H1 (cell line): ENCODE measurements around the gene USH2A. TPM values are rescaled to one million over a fixed set of nuclear protein-coding genes. Genes with fewer than 3 reads are reported as not detected.

Source experiments
- CTCF ChIA-PET: fragments of 300-600 bp; sonication (Branson Sonifier 250); formaldehyde crosslinking; loops from one replicate; lab custom pipeline; 2021; ENCODE audit not compliant: partially characterized antibody; lab: Charles Lee
- POLR2A ChIA-PET: fragments of 300-600 bp; sonication (Branson Sonifier 250); formaldehyde crosslinking; loops from one replicate; lab custom pipeline; 2021; ENCODE audit warnings: inconsistent platforms; ENCODE audit not compliant: partially characterized antibody; lab: Charles Lee
- DNase-seq, 2 experiments: peaks; one replicate each; pipeline versions ENCODE4 v3.0.0 to v3.0.0-alpha.2; 2010 to 2022; ENCODE audit warnings: low spot score in 2 of 2, low read depth in 1 of 2, mixed read lengths in 1 of 2
- FAIRE-seq: peaks from 2 replicates; lab custom pipeline; 2011; peaks lifted over from hg19 to GRCh38; lab: Jason Lieb, UNC
- H2AFZ ChIP-seq: 2 replicates; pipeline ENCODE4 v1.8.1; 2012; ENCODE audit warnings: low read length, inconsistent platforms
- H2AK5ac ChIP-seq: 2 replicates; pipeline ENCODE4 v1.6.1; 2013; ENCODE audit warnings: low read depth, low read length
- H2BK120ac ChIP-seq: replicated peaks from 2 replicates; pipeline ENCODE3; 2013; ENCODE audit warnings: low read depth, low read length, inconsistent platforms
- H2BK12ac ChIP-seq: 2 replicates; pipeline ENCODE4 v1.6.1; 2013; ENCODE audit warnings: low read depth, low read length
- H2BK15ac ChIP-seq: 2 replicates; pipeline ENCODE4 v1.6.1; 2013; ENCODE audit warnings: low read length
- H2BK20ac ChIP-seq: 2 replicates; pipeline ENCODE4 v1.6.1; 2013; ENCODE audit warnings: low read length
- H2BK5ac ChIP-seq: 2 replicates; pipeline ENCODE4 v1.6.1; 2013; ENCODE audit warnings: low read depth, low read length
- H3K14ac ChIP-seq: 2 replicates; pipeline ENCODE4 v1.6.1; 2013; ENCODE audit warnings: inconsistent platforms; ENCODE audit not compliant: insufficient read length
- H3K18ac ChIP-seq: 2 replicates; pipeline ENCODE4 v1.6.1; 2013; ENCODE audit warnings: low read length; ENCODE audit errors: extremely low read depth
- H3K23ac ChIP-seq: 2 replicates; pipeline ENCODE4 v1.6.1; 2013; ENCODE audit warnings: inconsistent platforms; ENCODE audit not compliant: insufficient read length
- H3K23me2 ChIP-seq: 2 replicates; pipeline ENCODE4 v1.6.1; 2013; ENCODE audit warnings: low read depth, low read length
- H3K27ac ChIP-seq: 2 replicates; pipeline ENCODE4 v1.6.1; 2011; ENCODE audit warnings: low read depth, low read length, inconsistent platforms
- H3K27me3 ChIP-seq, 4 experiments: replicated peaks in 1 of 4; 1 replicate in 1 of 4; 2 replicates in 3 of 4; pipeline versions ENCODE4 v1.6.1 to v1.8.1; 2011 to 2013; ENCODE audit warnings: low read length in 3 of 4, mild to moderate bottlenecking in 3 of 4, inconsistent platforms in 2 of 4, mixed read lengths in 2 of 4, moderate library complexity in 1 of 4; ENCODE audit not compliant: control insufficient read depth in 3 of 4, insufficient read depth in 3 of 4; ENCODE audit errors: extremely low read depth in 1 of 4
- H3K36me3 ChIP-seq, 4 experiments: 2 replicates each; pipeline versions ENCODE4 v1.6.1 to v1.8.1; 2011 to 2013; ENCODE audit warnings: mild to moderate bottlenecking in 4 of 4, low read length in 3 of 4, moderate library complexity in 2 of 4, control low read depth in 1 of 4, inconsistent platforms in 1 of 4; ENCODE audit not compliant: insufficient read depth in 4 of 4, control insufficient read depth in 2 of 4
- H3K4ac ChIP-seq: replicated peaks from 2 replicates; pipeline ENCODE3; 2013; ENCODE audit warnings: low read length, low read depth, mixed read lengths, inconsistent platforms; ENCODE audit not compliant: insufficient read length
- H3K4me1 ChIP-seq, 4 experiments: replicated peaks in 1 of 4; 1 replicate in 1 of 4; 2 replicates in 3 of 4; pipeline versions ENCODE4 v1.6.1 to v1.8.1; 2011 to 2013; ENCODE audit warnings: low read length in 3 of 4, inconsistent platforms in 2 of 4, mixed read lengths in 1 of 4; ENCODE audit not compliant: insufficient read depth in 4 of 4, control insufficient read depth in 3 of 4
- H3K4me2 ChIP-seq, 2 experiments: 2 replicates each; pipeline versions ENCODE4 v1.6.1 to v1.8.1; 2011 to 2013; ENCODE audit warnings: low read depth in 2 of 2, low read length in 2 of 2, control low read depth in 1 of 2, inconsistent platforms in 1 of 2, mild to moderate bottlenecking in 1 of 2; ENCODE audit not compliant: insufficient read depth in 1 of 2
- H3K4me3 ChIP-seq, 4 experiments: fragments of 200-600, 300-600 bp in 1 of 4; sonication (generic), shearing (Covaris generic), sonication (Bioruptor Twin) in 1 of 4; 2 replicates each; pipeline versions ENCODE4 v1.5.1 to v1.8.1; 2011 to 2016; ENCODE audit warnings: low read length in 4 of 4, low read depth in 3 of 4, control low read depth in 2 of 4, inconsistent platforms in 2 of 4, mild to moderate bottlenecking in 2 of 4, mixed read lengths in 1 of 4, moderate library complexity in 1 of 4; ENCODE audit not compliant: insufficient read depth in 2 of 4; ENCODE audit errors: extremely low read depth in 1 of 4
- H3K56ac ChIP-seq: replicated peaks from 2 replicates; pipeline ENCODE3; 2013; ENCODE audit warnings: low read depth, mild to moderate bottlenecking, mixed read lengths, low read length, inconsistent platforms; ENCODE audit not compliant: insufficient read length
- H3K79me1 ChIP-seq: 2 replicates; pipeline ENCODE4 v1.6.1; 2013; ENCODE audit warnings: low read depth, low read length, control low read depth
- H3K79me2 ChIP-seq, 2 experiments: 2 replicates each; pipeline versions ENCODE4 v1.6.1 to v1.8.1; 2012 to 2013; ENCODE audit warnings: low read length in 2 of 2, mild to moderate bottlenecking in 2 of 2, inconsistent platforms in 1 of 2; ENCODE audit not compliant: insufficient read depth in 2 of 2, control insufficient read depth in 1 of 2
- H3K9ac ChIP-seq, 4 experiments: replicated peaks in 1 of 4; 1 replicate in 1 of 4; 2 replicates in 3 of 4; pipeline versions ENCODE4 v1.6.1 to v1.8.1; 2011 to 2013; ENCODE audit warnings: low read depth in 3 of 4, low read length in 3 of 4, control low read depth in 2 of 4, mild to moderate bottlenecking in 2 of 4, moderate library complexity in 2 of 4, inconsistent platforms in 1 of 4; ENCODE audit errors: extremely low read depth in 1 of 4
- H3K9me3 ChIP-seq, 2 experiments: 2 replicates each; pipeline versions ENCODE4 v1.6.1 to v1.8.1; 2012 to 2013; ENCODE audit warnings: mild to moderate bottlenecking in 2 of 2, moderate library complexity in 2 of 2, control low read depth in 1 of 2, inconsistent platforms in 1 of 2, low read depth in 1 of 2, low read length in 1 of 2, mixed read lengths in 1 of 2; ENCODE audit not compliant: insufficient read depth in 2 of 2
- H4K20me1 ChIP-seq, 2 experiments: replicated peaks in 1 of 2; 2 replicates each; pipeline versions ENCODE3 to v1.8.1; 2011 to 2013; ENCODE audit warnings: inconsistent platforms in 2 of 2, low read length in 2 of 2, mild to moderate bottlenecking in 1 of 2; ENCODE audit not compliant: insufficient read depth in 2 of 2, control insufficient read depth in 1 of 2
- H4K5ac ChIP-seq: 2 replicates; pipeline ENCODE4 v1.6.1; 2013; ENCODE audit warnings: low read length, low read depth, mixed read lengths, inconsistent platforms; ENCODE audit not compliant: insufficient read length
- H4K8ac ChIP-seq: 2 replicates; pipeline ENCODE4 v1.8.0; 2013; ENCODE audit warnings: mild to moderate bottlenecking, moderate library complexity, low read length, inconsistent platforms; ENCODE audit not compliant: insufficient read depth; ENCODE audit errors: extremely low read depth
- H4K91ac ChIP-seq: replicated peaks from 2 replicates; pipeline ENCODE3; 2013; ENCODE audit warnings: low read length, mixed read lengths, inconsistent platforms; ENCODE audit not compliant: insufficient read length
- ATF3 ChIP-seq: IDR thresholded peaks from 2 replicates; pipeline ENCODE4 v1.6.1; 2011; ENCODE audit warnings: low read depth, mild to moderate bottlenecking, low read length; ENCODE audit not compliant: insufficient read depth
- BCL11A ChIP-seq, 2 experiments: IDR thresholded peaks; one replicate each; pipeline ENCODE4 v1.6.1; 2011; ENCODE audit warnings: low read depth in 2 of 2, low read length in 2 of 2, mild to moderate bottlenecking in 2 of 2
- CBX8 ChIP-seq: fragments of 300-800, 300-1000 bp; sonication (generic); IDR thresholded peaks from 2 replicates; pipeline ENCODE4 v1.7.1; 2016; ENCODE audit warnings: low read depth, low read length, borderline replicate concordance
- CEBPB ChIP-seq: IDR thresholded peaks from 2 replicates; pipeline ENCODE4 v1.6.1; 2012; ENCODE audit warnings: low read depth, low read length
- EP300 ChIP-seq, 2 experiments: IDR thresholded peaks; 1 replicate in 1 of 2; 2 replicates in 1 of 2; pipeline ENCODE4 v1.6.1; 2011 to 2012; ENCODE audit warnings: low read depth in 2 of 2, low read length in 2 of 2, mild to moderate bottlenecking in 2 of 2, borderline replicate concordance in 1 of 2, inconsistent platforms in 1 of 2, moderate library complexity in 1 of 2
- HDAC6 ChIP-seq: IDR thresholded peaks from one replicate; pipeline ENCODE4 v1.7.1; 2012; ENCODE audit warnings: low read depth, mild to moderate bottlenecking, inconsistent platforms, low read length, moderate library complexity
- NANOG ChIP-seq: IDR thresholded peaks from 2 replicates; pipeline ENCODE4 v1.6.1; 2011; ENCODE audit warnings: low read length, low read depth, mild to moderate bottlenecking, inconsistent platforms; ENCODE audit not compliant: insufficient read depth, poor library complexity, severe bottlenecking
- PHF8 ChIP-seq: fragments of 200-600 bp; sonication (generic); conservative IDR thresholded peaks from 2 replicates; pipeline ENCODE4 v1.7.1; 2012; ENCODE audit warnings: low read depth, mild to moderate bottlenecking, inconsistent platforms, low read length, moderate library complexity
- SIRT6 ChIP-seq: IDR thresholded peaks from one replicate; pipeline ENCODE4 v1.7.1; 2012; ENCODE audit warnings: low read length, inconsistent platforms
- SRF ChIP-seq: IDR thresholded peaks from 2 replicates; pipeline ENCODE4 v1.6.1; 2011; ENCODE audit warnings: mild to moderate bottlenecking, low read depth, low read length, moderate library complexity
- SUZ12 ChIP-seq: fragments of 200-600 bp; sonication (generic); IDR thresholded peaks from 2 replicates; pipeline ENCODE4 v1.6.1; 2012; ENCODE audit warnings: mild to moderate bottlenecking, inconsistent platforms, low read length, moderate library complexity, mixed read lengths
- WGBS, 2 experiments: shearing (Covaris generic) in 1 of 2; methylation state at CpG; one replicate each; pipeline versions ENCODE4 v1.1.6 to v1.1.7; 2013 to 2015; ENCODE audit warnings: low lambda C conversion rate in 2 of 2, mixed read lengths in 2 of 2, inconsistent platforms in 1 of 2, low coverage in 1 of 2, missing lambda C conversion rate in 1 of 2; ENCODE audit not compliant: insufficient replicate concordance in 2 of 2, insufficient coverage in 1 of 2, insufficient read length in 1 of 2; ENCODE audit errors: extremely low coverage in 1 of 2, missing lambda C conversion rate in 1 of 2; 5-methylcytosine and 5-hydroxymethylcytosine counted together
- polyA plus RNA-seq, 7 experiments: library from polyadenylated mRNA; depleted of rRNA in 3 of 7; stranded (reverse) in 5 of 7; unstranded in 2 of 7; fragments of >200 nt in 5 of 7; fragments of 200-250 nt in 2 of 7; gene quantifications; 1 replicate in 5 of 7; 2 replicates in 1 of 7; 4 replicates in 1 of 7; pipeline versions ENCODE4 v1.2.1 to v1.2.3, GENCODE V29; 2011 to 2013; ENCODE audit warnings: missing spikeins in 2 of 7, mixed read lengths in 2 of 7
- total RNA-seq: library from RNA; stranded (reverse); fragmentation: NEBNext Ultra II Directional; extraction: Animal tissue kit (Norgen Biotek cat#: 25700); gene quantifications from 2 replicates; pipeline ENCODE4 v1.2.1, GENCODE V29; 2021

USH2A gene
- total and polyA plus RNA-seq, 2 of the 8 experiments (the other 6 are each of a cell fraction or from before 2014, with no cell fraction given), result 0.02 to 0.17 TPM

- no peak overlapping the region for H4K8ac ChIP-seq
- no peak overlapping the region for H3K18ac ChIP-seq
- H2BK5ac ChIP-seq, result no peak overlapping the region
- no peaks in the 10 kb centered on the region for H3K79me1 ChIP-seq
- H4K5ac ChIP-seq, result no peak overlapping the region
- no peaks in the 10 kb centered on the region for H4K20me1 ChIP-seq
- H3K27ac ChIP-seq, result no peak overlapping the region
- H3K4me3 ChIP-seq, result no peak overlapping the region
- peak overlapping the region; percentile 26 for H2BK120ac ChIP-seq
- no peak overlapping the region for H4K91ac ChIP-seq
- no peak overlapping the region for H3K23ac ChIP-seq
- no peak overlapping the region for H2BK12ac ChIP-seq
- CTCF ChIA-PET, result interaction anchor here (0.7 to 1.6 kb wide), 4 partner anchors 8 to 271 kb away, joined by 3 to 5 read pairs (median 4); no protein-coding TSS in a partner anchor
- no peak for FAIRE-seq
- WGBS, 2 experiments, result 99% methylated on average over 3 of the region's 3 CpGs; no CpG with 5 or more reads in 1 of the 2 experiments
- H3K9ac ChIP-seq, result no peak overlapping the region
- DNase-seq, result no peak
- H3K23me2 ChIP-seq, result 0 out of 2 replicates have a peak, but pooled peaks cover 2% of the 10 kb centered on the region
- no peak overlapping the region for H2AK5ac ChIP-seq
- H3K79me2 ChIP-seq, result no peaks in the 10 kb centered on the region
- H3K4ac ChIP-seq, result no peak overlapping the region
- no peak overlapping the region for H3K56ac ChIP-seq
- H2BK15ac ChIP-seq, result no peak overlapping the region
- no peaks in the 10 kb centered on the region for H3K9me3 ChIP-seq
- H2AFZ ChIP-seq, result 0 out of 2 replicates have a peak overlapping the region, but pooled peaks have one; percentile 15
- H3K36me3 ChIP-seq, result no peaks in the 10 kb centered on the region
- 0 out of 7 replicates have a peak, but pooled peaks cover 0 to 3% (median 0%) of the 10 kb centered on the region in 4 experiments for H3K4me1 ChIP-seq
- no peak for TF ChIP-seq PHF8
- TF ChIP-seq CBX8, result no peak
- no peak for TF ChIP-seq HDAC6
- TF ChIP-seq SRF, result no peak
- no peak for TF ChIP-seq CEBPB
- TF ChIP-seq ATF3, result no peak
- TF ChIP-seq SUZ12, result no peak
- no peak for TF ChIP-seq NANOG
- no peak for TF ChIP-seq EP300 (IDR thresholded peaks at IDR 0.05; ENCODE audit: borderline replicate concordance in 1 of 2, low read depth in 2 of 2, low read length in 2 of 2)
- TF ChIP-seq BCL11A (IDR thresholded peaks at IDR 0.05; ENCODE audit: low read depth in 2 of 2, low read length in 2 of 2), result no peak
- no peak for TF ChIP-seq SIRT6
- no peak overlapping the region for H3K14ac ChIP-seq
- no peaks in the 10 kb centered on the region for H3K27me3 ChIP-seq
- H2BK20ac ChIP-seq, result no peak overlapping the region
- no peak overlapping the region for H3K4me2 ChIP-seq
- POLR2A ChIA-PET, result no interaction called here
Measured at GRCh38 chr1:215679231-215679630, 744.0 kb downstream of the USH2A start.
